MG63 (cell line): ENCODE data around the gene SLC44A1. TPM values are rescaled to one million over a fixed set of nuclear protein-coding genes. Genes with fewer than 3 reads are reported as not detected.

Experiments
- DNase-seq: peaks from one replicate; pipeline ENCODE4 v3.0.0-alpha.2; 2020
- H3K27me3 ChIP-seq: fragments of 250-450 bp; sonication (Bioruptor Pico); 2 replicates; pipeline ENCODE4 v1.5.1; 2020; ENCODE audit warnings: mild to moderate bottlenecking, moderate library complexity
- H3K36me3 ChIP-seq: fragments of 250-450 bp; sonication (Bioruptor Pico); 2 replicates; pipeline ENCODE4 v1.5.1; 2020; ENCODE audit warnings: mild to moderate bottlenecking, moderate library complexity
- H3K4me3 ChIP-seq: fragments of 250-450 bp; sonication (Bioruptor Pico); 2 replicates; pipeline ENCODE4 v1.5.1; 2020; ENCODE audit warnings: mild to moderate bottlenecking, moderate library complexity
- H3K9me3 ChIP-seq: fragments of 250-450 bp; sonication (Bioruptor Pico); 2 replicates; pipeline ENCODE4 v1.5.1; 2020; ENCODE audit warnings: mild to moderate bottlenecking, moderate library complexity
- total RNA-seq: library from RNA; depleted of rRNA; stranded (reverse); fragments of >200 nt; shearing (Covaris generic); gene quantifications from 2 replicates; pipeline ENCODE4 v1.2.3, GENCODE V29; 2014; ENCODE audit warnings: low replicate concordance

Gene SLC44A1
- total RNA-seq, 1 experiment from 2014 or later = 13.3 TPM

DNA sequence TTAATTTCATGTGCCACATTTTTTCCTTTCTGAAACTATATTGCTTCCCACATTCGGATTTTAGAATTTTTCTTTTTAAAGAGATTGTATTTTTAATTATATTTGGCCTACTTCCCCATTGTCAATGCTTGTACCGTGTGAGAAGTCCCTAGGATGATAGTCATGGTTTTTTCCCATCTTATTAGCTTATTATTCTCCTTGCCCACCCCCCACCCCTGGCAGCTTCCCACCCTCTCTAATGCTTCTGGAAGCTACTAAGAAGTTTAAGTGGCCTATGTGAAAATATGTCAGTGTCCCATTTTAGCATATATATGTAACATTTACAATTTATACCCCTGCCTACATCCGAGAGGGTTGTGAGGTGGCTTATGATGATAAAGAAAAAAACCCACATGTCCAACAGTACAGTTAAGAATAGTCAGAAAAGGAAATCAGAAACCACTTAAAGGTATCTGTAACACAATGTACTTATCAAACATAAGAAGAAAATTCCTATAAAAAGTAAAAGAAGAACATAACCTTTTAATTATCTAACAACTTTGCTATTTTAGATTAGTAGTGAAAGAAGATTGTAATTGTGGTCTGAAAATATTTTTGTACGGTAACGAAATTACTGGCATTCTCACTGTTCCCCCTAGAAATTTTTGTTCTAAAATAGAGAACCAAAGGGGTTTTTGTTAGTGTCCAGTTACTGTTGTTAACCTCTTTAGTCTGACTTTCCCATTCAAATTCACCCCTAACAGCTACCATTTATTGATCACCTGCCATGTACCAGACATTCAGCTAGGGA is 62.1 kb downstream of the SLC44A1 start:
- no peak overlapping the region for H3K4me3 ChIP-seq
- DNase-seq = no peak
- H3K36me3 ChIP-seq = no peaks in the 10 kb centered on the region
- H3K9me3 ChIP-seq = no peaks in the 10 kb centered on the region
- no peaks in the 10 kb centered on the region for H3K27me3 ChIP-seq

DNA sequence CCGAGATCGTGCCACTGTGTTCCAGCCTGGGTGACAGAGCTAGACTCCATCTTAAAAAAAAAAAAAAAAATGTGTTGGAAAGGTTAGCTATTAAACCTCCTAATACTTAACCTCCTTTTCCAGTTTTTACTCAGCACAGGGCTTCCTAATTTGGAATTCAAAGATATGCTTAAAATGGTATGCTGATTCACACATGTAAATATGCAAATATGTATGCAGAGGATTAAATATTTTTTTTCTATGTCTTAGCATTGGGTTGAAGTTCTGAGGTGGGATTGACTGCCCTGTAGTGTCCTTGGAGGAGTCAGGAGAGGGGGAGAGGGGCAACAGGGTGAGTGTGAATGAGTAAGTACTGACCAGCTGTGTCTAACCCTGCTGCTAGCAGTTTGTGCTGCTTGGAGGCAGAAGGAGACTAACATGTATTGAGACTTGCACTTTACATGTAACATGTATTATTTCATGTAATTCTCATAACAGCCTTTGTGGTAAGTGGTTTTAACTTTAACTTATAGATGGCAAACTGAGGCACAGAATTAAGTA is 63.2 kb downstream of the SLC44A1 start:
- Histone ChIP-seq H3K27me3 (no peaks in the 10 kb centered on the region), H3K36me3 (no peaks in the 10 kb centered on the region), H3K4me3 (no peak overlapping the region), H3K9me3 (no peaks in the 10 kb centered on the region)
- no peak for DNase-seq

DNA sequence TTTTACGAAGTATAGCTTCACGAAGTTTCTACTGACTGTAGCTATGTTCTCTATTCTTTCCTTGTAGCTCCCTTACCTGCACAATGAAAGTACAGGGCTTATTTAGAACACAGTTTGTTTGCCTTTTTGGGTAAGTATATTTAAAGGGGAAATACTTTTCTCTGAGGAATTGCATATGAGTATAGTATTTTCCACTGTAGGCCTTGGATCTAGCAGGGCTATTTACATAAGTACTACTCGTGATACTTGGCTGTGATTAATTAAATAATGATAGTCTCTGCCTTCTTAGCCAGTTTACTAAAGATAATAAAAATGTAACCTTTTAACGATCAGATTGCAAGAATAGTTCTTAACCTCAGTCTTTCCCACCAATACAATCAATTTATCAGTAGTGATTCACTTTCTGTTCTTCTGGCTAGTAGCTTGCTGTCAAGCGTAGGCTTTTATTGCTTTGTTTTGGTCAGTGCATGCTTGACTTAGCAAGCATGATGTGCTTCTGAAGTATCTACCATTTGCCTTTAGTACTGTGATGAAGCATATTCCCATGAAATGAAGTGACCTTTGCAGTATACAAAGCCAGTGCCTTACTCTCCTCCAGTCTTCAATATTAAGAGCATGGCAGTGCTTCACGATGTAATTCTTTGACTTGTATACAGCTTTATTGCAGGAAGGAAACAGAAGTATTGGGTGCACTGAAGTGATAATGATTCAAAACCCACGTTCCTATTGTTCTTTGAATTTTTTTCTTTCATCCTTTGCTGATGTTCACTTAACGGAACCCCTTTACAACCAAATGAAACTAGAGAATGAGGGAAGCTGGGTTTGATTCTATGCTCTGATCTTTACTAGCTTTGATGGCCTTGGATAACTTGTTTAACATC is 64.2 kb downstream of the SLC44A1 start:
- no peaks in the 10 kb centered on the region for H3K27me3 ChIP-seq
- no peak overlapping the region for H3K4me3 ChIP-seq
- DNase-seq = no peak
- H3K9me3 ChIP-seq = no peaks in the 10 kb centered on the region
- no peaks in the 10 kb centered on the region for H3K36me3 ChIP-seq

DNA sequence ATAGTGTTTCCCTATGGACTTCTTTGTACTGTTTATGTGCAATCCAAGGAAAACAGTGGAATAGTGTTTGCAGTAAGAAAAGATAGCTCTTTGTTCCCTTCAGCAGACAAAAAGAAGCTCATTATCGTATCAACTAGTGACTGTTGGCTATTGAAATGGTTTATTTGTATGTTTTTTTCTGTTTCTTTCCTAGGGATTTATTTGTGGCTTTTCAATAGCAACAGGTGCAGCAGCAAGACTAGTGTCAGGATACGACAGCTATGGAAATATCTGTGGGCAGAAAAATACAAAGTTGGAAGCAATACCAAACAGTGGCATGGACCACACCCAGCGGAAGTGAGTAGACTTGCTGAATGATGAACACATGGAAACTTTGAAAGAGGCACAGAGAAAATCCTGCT is 65.1 kb downstream of the SLC44A1 start:
- Histone ChIP-seq H3K9me3 (no peaks in the 10 kb centered on the region), H3K27me3 (no peaks in the 10 kb centered on the region), H3K36me3 (no peaks in the 10 kb centered on the region), H3K4me3 (no peak overlapping the region)
- no peak for DNase-seq

DNA sequence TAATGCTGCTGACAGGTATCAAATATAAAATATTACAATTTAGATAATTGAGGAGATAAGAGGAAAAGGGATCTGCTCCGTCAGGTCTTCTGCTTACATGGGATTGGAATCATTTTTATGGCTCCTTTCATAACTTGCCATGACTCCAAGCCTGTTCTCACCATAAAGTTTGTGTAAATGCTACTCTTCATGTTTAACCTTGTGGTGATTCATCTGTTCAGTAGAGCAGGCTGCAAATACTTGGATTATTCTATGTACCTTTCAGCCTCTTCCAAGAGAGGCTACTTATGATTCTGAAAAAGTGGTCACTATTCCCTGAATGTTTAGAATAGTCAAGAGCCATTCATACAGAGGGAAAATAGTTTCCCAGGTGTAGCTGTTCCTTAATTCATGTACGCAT is 66.9 kb downstream of the SLC44A1 start:
- Histone ChIP-seq H3K27me3 (no peaks in the 10 kb centered on the region), H3K4me3 (no peak overlapping the region), H3K9me3 (no peaks in the 10 kb centered on the region), H3K36me3 (no peaks in the 10 kb centered on the region)
- DNase-seq = no peak

DNA sequence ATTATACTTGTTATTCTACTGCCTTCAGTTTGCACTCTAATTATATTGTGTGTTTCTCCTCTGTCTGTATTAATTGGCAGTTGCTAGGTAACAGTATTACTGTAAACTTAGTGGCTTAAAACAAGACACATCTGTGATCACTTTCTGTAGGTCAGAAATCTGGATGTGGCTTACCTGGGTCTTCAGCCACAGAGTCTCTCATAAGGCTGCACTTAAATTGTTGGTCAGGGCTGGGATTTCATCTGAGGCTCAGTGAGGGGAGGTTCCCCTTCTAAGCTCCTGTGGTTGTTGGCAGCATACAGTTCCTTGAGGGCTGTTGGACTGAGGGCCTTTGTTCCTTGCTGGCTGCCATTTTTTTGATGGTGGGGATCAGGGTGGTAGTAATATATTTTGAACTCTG is 68.8 kb downstream of the SLC44A1 start:
- H3K27me3 ChIP-seq = no peaks in the 10 kb centered on the region
- H3K36me3 ChIP-seq = no peaks in the 10 kb centered on the region
- no peak overlapping the region for H3K4me3 ChIP-seq
- DNase-seq = no peak
- no peaks in the 10 kb centered on the region for H3K9me3 ChIP-seq

DNA sequence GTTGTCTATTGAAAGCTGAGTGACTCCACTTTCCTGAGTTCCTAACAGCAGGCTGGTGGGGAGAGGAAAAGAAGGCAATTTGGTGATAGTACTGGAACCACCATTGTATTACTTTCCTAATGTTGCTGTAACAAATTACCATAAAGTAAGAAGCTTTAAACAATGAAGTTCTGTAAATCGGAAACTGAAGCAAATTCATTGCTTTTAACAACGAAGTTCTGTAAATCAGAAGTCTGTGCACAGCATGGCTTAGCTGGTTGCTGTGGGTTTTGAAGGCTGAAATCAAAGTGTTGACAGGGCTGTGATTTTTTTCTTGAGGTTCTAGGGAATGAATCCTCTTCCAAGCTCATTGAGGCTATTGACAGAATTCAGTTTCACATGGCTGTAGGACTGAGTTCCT is 72.3 kb downstream of the SLC44A1 start:
- Histone ChIP-seq H3K27me3 (no peaks in the 10 kb centered on the region), H3K36me3 (no peaks in the 10 kb centered on the region), H3K4me3 (no peak overlapping the region), H3K9me3 (no peaks in the 10 kb centered on the region)
- no peak for DNase-seq

DNA sequence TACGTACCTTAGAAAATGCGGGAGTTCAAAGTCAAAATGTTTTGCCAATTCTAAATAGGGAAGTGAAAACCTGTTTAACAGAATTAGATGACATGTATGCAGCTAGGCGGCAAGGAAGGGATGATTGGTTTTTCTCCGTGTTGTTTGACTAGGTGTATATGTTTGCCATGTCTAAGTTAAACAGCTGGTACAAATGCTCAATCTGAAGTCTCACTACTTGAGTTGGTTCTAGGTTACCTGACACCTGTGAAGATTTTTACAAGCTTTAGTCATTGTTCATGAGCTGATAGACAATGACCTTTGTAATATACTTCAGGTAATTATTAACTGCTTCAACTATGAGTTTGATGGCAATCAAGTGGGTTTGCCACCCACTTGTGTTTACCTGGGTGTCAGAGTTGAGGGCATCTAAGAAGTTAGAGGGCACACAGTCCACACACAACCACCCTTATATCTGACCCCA is 74.3 kb downstream of the SLC44A1 start:
- no peak overlapping the region for H3K4me3 ChIP-seq
- no peaks in the 10 kb centered on the region for H3K9me3 ChIP-seq
- no peaks in the 10 kb centered on the region for H3K27me3 ChIP-seq
- no peak for DNase-seq
- no peaks in the 10 kb centered on the region for H3K36me3 ChIP-seq

DNA sequence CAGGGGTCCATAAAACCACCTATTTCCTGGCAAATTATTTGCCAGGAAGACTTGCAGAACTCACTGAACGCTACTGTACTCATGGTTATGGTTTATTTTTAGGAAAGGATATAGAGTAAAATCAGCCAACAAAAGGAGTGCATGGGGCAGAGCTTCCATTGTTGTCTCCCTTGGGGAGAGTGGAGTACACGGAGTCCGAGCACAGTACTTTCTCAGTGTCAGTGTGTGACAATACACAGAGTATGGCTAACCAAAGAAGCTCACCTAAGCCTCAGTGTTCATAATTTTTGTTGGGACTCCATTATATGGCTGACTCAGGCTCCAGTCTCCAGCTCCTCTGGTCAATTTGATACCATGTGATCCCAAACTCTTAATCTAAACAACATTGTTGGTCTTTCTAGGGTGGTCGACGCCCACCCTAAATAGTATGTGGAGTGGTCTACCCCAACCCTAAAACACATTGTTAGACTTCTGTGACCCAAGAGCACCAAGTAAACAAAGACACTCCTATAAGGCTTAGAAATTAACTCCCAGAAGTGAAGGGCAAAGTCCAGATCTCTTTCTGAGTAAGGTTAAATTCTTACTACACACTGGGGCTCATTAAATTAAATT is 74.9 kb downstream of the SLC44A1 start:
- Histone ChIP-seq H3K36me3 (no peaks in the 10 kb centered on the region), H3K27me3 (no peaks in the 10 kb centered on the region), H3K4me3 (no peak overlapping the region), H3K9me3 (no peaks in the 10 kb centered on the region)
- no peak for DNase-seq

DNA sequence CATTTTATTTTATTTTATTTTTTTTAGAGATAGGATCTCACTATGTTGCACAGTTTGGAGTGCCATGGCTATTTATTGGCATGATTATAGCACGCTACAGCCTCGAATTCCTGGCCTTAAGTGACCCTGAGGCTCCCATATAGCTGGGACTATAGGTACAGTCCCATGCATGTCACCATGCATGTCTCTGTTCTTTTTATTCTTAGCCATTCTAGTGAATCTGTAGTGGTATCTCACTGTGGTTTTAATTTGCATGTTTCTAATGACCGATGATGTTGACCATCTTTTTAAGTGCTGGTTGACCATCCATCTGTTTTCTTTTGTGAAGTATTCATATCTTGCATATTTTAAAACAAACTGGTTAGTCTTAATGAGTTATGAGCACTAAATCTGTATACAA is 76.1 kb downstream of the SLC44A1 start:
- H3K4me3 ChIP-seq = no peak overlapping the region
- no peaks in the 10 kb centered on the region for H3K9me3 ChIP-seq
- no peak for DNase-seq
- no peaks in the 10 kb centered on the region for H3K36me3 ChIP-seq
- H3K27me3 ChIP-seq = no peaks in the 10 kb centered on the region

DNA sequence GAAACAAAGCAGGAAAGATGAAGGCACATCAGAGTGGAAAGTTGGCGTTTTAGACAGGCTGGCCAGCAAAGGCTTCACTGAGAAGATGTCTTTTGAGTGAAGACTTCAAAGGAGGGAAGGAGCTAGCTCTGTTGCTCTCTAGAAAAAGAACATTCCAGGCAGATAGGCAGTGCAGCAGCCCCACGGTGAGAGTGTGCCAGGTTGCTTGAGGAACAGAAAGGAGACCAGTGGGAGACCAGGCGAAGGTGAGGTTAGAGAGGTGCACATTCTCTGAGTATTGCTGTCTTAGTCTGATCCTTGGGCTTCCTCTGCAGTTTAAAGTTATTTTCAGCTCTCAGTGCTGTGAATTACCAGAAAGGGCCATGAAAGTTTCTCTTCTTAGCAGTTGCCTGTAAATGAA is 83.8 kb downstream of the SLC44A1 start:
- H3K9me3 ChIP-seq = no peaks in the 10 kb centered on the region
- DNase-seq = no peak
- no peaks in the 10 kb centered on the region for H3K27me3 ChIP-seq
- H3K4me3 ChIP-seq = no peak overlapping the region
- no peaks in the 10 kb centered on the region for H3K36me3 ChIP-seq

DNA sequence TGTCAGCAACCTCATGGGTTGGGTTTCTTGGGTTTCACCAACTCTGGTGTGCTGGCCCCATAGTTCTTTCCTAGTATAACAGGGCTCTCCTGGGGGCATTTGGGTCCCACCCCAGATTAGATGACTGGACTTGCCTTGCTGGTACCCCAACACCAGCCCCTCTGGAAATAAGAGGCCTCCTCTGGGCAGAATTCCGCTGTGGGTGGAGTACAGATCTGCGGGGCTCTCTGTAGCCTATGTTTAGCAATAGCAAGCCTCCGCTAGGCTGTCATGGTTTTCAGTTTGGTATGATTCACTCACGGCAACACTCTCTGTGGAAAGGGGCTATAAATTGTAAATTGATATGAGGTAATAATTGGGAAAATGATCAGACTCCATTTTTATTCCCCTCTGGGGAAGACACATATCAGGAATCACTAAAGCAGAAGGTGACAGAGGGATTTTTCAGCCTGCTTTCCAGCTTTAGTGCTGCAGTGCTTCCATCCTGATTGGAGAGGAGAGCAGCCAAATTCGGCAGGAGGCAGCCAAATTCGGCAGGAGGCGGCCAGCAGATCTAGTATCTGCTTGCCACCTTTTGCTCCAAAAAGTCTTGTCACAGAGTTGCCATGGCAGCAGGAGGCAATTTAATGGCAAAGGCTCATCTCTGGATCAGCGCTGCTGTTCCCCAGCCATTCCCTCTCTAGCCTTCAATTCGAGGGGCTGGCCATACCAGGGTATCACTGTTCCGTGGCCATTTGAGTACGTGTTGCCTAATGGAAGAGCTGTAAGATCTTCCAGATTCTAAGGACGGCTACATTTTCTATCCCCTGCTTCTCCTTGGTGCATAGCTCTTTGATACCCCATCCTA is 84.6 kb downstream of the SLC44A1 start:
- Histone ChIP-seq H3K36me3 (no peaks in the 10 kb centered on the region), H3K4me3 (no peak overlapping the region), H3K9me3 (no peaks in the 10 kb centered on the region), H3K27me3 (no peaks in the 10 kb centered on the region)
- DNase-seq = no peak

DNA sequence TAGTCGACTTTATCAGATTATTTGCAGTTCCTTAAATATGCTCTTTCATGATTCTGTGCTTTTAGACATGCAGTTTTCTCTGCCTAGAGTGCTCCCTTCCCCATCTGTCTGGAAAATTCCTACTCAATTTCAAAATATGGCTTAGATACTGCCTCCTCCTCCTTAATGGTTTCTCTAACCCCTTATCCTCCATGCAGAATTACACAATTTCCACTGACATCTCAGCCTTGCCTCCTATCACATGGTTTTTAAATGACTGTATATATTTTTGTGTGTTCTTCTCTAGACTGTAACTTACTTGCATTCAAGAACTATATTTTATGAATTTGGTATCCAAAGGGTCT is 85.2 kb downstream of the SLC44A1 start:
- H3K4me3 ChIP-seq = no peak overlapping the region
- no peaks in the 10 kb centered on the region for H3K27me3 ChIP-seq
- no peak for DNase-seq
- H3K9me3 ChIP-seq = no peaks in the 10 kb centered on the region
- H3K36me3 ChIP-seq = no peaks in the 10 kb centered on the region

DNA sequence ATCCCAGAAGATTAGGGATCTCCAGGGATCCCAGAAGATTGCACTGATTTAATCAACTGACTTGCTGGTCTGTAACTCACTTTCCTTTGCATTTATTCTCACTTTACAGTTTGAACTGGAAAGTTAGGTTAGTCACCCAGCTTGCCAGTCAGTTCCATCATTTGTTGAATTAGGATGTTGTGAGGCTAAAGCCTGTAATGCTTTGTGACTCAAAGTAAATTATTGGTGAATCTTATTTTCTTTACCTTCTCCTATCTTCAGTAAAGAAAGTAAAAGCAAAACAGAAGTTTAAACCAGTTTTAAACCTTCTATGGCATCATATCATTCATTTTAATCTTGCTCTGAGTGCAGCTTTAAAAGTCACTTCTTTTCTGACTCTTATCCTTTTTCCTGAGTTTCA is 85.8 kb downstream of the SLC44A1 start:
- H3K4me3 ChIP-seq = no peak overlapping the region
- H3K9me3 ChIP-seq = no peaks in the 10 kb centered on the region
- DNase-seq = no peak
- H3K36me3 ChIP-seq = no peaks in the 10 kb centered on the region
- H3K27me3 ChIP-seq = no peaks in the 10 kb centered on the region

DNA sequence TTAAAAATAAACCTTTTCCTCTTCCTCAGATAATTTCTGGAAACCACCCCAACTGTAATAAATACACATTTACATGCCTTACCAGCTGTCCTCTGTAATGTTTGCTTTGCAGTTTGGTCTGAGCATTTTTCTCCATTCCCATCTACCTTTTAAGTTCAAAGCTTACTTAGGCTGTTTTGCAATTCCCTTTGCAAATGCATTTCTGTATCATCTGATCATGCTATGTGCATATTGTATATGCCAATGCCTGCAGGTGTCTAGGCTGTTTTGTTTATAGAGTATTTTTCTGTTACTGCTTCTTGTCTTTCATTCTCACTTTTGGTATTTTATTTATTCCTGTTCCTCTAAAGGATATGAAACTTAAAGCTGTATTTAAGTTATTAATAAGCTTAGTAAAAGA is 86.3 kb downstream of the SLC44A1 start:
- DNase-seq = no peak
- Histone ChIP-seq H3K27me3 (no peaks in the 10 kb centered on the region), H3K36me3 (no peaks in the 10 kb centered on the region), H3K4me3 (no peak overlapping the region), H3K9me3 (no peaks in the 10 kb centered on the region)

DNA sequence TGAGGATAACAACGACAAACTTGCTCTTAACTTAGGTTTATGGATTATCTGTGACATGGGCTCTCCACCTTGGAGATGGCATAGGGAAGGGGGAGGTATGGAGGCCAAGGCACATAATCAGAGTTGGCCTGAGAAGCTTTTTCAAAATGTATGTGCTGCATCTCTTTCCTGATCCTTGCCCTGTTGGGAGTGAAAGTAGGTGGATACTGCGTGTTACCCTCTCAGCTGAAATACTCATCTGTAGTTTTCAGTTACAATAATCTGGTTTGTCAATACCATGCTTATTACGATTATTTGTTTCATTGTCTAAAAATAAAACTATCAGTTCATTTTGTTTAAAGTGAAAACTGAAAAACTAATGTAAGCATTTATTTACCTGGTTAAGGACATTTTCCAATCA is 86.7 kb downstream of the SLC44A1 start:
- no peak for DNase-seq
- Histone ChIP-seq H3K36me3 (no peaks in the 10 kb centered on the region), H3K27me3 (no peaks in the 10 kb centered on the region)

More for the DNA sequence above, 86.7 kb downstream of the SLC44A1 start:
- no peaks in the 10 kb centered on the region for H3K9me3 ChIP-seq
- no peak overlapping the region for H3K4me3 ChIP-seq
